Breast epithelium (tissue), 4 donors: Measurements from ENCODE around the gene RPS6KA3. TPM values are rescaled to one million over a fixed set of nuclear protein-coding genes. Genes with fewer than 3 reads are reported as not detected.
"Not testable (repeated sequence)": the region's sequence is repeated elsewhere in the genome, so short reads cannot be mapped to it uniquely, and the experiment has no call there.

ENCODE experiments used
- DNase-seq, 2 donors: peaks; one replicate each; pipeline ENCODE4 v3.0.0-alpha.2; 2019; ENCODE audit warnings: low spot score in 2 of 2
- H3K27ac ChIP-seq, 2 donors: fragments of 200-600 bp; sonication (generic) in 1 of 2; one replicate each; pipeline ENCODE4 v1.5.1; 2016 to 2019; ENCODE audit warnings: mild to moderate bottlenecking in 1 of 2
- H3K27me3 ChIP-seq, 2 donors: fragments of 200-600 bp; sonication (generic) in 1 of 2; one replicate each; pipeline versions ENCODE4 v1.5.1 to v1.6.0; 2017 to 2019; ENCODE audit warnings: control low read depth in 1 of 2, mild to moderate bottlenecking in 1 of 2
- H3K36me3 ChIP-seq: fragments of 200-600 bp; one replicate; pipeline ENCODE4 v1.5.1; 2019
- H3K4me1 ChIP-seq, 2 donors: fragments of 200-600 bp; sonication (generic); one replicate each; pipeline ENCODE4 v1.5.1; 2016 to 2019; ENCODE audit warnings: control low read depth in 1 of 2
- H3K4me3 ChIP-seq, 3 donors: fragments of 200-600 bp; sonication (generic); 1 replicate in 2 of 3; 2 replicates in 1 of 3; pipeline ENCODE4 v1.5.1; 2016 to 2019; ENCODE audit warnings: mild to moderate bottlenecking in 3 of 3, moderate library complexity in 2 of 3
- H3K9me3 ChIP-seq, 2 donors: fragments of 200-600 bp; sonication (generic) in 1 of 2; one replicate each; pipeline ENCODE4 v1.5.1; 2016 to 2019; ENCODE audit warnings: control low read depth in 1 of 2
- POLR2A ChIP-seq: fragments of 450-650 bp; IDR thresholded peaks from one replicate; pipeline ENCODE4 v1.6.1; 2016; ENCODE audit warnings: antibody characterized with exemption, mild to moderate bottlenecking, moderate library complexity
- POLR2AphosphoS5 ChIP-seq, 3 donors: sonication (generic); formaldehyde crosslinking; IDR thresholded peaks; one replicate each; pipeline ENCODE4 v1.6.1; 2017; ENCODE audit warnings: antibody characterized with exemption in 3 of 3
- intact Hi-C: fragments of 100-400 bp; cut with DNase I; formaldehyde crosslinking; loops from one replicate; pipeline ENCODE4 v1.15.1; 2023; ENCODE audit warnings: low total_unique reads
- total RNA-seq, 3 donors: library from RNA; depleted of rRNA; stranded (reverse); fragments of >200 nt; gene quantifications; one replicate each; pipeline ENCODE4 v1.1.0, GENCODE V29; 2016
- TF ChIP-seq, protein P1 (sequence below), 3 donors: fragments of 450-650 bp; IDR thresholded peaks; one replicate each; pipeline ENCODE4 v1.5.1; 2016 to 2017; ENCODE audit warnings: antibody characterized with exemption in 3 of 3, mild to moderate bottlenecking in 3 of 3, moderate library complexity in 3 of 3

RPS6KA3 gene
- total RNA-seq, 3 donors from 2014 or later, result 35.7 to 41.0 (median 37.0) TPM

DNA sequence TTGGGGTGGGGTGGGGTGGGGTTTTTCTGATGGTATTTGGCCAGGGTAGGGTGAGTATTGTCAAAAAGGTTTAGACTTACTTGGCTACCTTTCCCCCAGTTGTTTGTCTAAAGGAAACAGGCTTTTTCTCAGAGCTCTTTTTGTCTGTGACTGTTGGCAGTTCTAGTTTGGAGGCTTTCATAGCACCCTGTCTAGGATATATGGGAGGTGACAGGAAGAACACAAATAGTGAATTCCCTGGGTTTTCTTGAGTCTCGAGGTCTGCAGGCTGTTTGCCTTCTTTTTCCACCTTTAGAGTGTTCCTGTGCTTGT is 13.5 kb downstream of the RPS6KA3 start:
- H3K27me3 ChIP-seq, result no peaks in the 10 kb centered on the region
- no peaks in the 10 kb centered on the region for H3K4me1 ChIP-seq
- H3K36me3 ChIP-seq, result no peaks in the 10 kb centered on the region
- DNase-seq, result no peak
- no peak overlapping the region for H3K27ac ChIP-seq
- intact Hi-C loops, result no loop called here
- peaks cover 0 to 7% of the 10 kb centered on the region in 2 donors for H3K9me3 ChIP-seq
- TF ChIP-seq, protein P1, sequence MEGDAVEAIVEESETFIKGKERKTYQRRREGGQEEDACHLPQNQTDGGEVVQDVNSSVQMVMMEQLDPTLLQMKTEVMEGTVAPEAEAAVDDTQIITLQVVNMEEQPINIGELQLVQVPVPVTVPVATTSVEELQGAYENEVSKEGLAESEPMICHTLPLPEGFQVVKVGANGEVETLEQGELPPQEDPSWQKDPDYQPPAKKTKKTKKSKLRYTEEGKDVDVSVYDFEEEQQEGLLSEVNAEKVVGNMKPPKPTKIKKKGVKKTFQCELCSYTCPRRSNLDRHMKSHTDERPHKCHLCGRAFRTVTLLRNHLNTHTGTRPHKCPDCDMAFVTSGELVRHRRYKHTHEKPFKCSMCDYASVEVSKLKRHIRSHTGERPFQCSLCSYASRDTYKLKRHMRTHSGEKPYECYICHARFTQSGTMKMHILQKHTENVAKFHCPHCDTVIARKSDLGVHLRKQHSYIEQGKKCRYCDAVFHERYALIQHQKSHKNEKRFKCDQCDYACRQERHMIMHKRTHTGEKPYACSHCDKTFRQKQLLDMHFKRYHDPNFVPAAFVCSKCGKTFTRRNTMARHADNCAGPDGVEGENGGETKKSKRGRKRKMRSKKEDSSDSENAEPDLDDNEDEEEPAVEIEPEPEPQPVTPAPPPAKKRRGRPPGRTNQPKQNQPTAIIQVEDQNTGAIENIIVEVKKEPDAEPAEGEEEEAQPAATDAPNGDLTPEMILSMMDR (IDR thresholded peaks at IDR 0.05), result no peak
- TF ChIP-seq POLR2AphosphoS5 (IDR thresholded peaks at IDR 0.05) (no peak), POLR2A (no peak)
- H3K4me3 ChIP-seq, result no peak overlapping the region

DNA sequence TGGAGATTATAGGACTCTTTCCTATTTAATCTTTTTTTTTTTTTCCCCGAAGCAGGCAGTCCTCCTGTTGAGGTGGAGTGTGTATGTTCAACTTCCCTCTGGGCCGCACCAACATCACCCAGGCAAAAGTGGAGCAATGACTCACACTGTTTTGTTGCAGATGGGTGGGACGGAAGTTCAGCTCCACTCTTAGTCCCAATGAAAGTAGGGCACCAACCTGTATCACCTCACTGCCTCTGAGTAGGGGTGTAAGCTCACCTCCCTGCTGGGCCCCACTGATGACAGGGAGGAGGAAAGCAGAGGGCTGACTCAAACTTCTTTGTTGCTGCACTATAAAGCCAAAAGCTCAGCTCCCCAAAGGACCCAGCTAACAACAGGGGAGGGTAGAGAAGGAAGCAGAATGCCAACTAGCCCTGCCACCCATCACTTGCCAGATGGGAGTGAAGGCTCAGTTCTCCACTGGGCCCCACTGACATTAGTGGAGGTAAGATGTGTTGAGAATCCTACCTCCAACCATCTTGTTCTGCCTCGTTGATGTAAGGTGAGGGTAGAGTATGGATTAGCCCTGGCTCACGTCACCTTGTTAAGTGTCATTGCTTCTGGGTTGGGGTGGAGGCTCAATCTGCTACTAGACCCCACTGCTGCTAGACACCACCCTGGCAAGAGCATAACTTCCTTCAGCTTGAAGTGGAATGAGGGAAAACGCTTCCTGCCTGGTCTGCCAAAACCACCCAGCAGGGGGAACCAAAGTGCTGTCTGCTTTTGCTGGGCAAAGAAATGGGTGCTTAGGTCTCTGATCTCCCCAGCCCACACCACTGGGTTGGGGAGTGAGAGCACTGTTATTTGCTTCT is 14.1 kb downstream of the RPS6KA3 start:
- intact Hi-C loops, result no loop called here
- Histone ChIP-seq H3K9me3 (peaks cover 0 to 12% of the 10 kb centered on the region in 2 donors), H3K4me1 (no peaks in the 10 kb centered on the region), H3K27ac (no peak overlapping the region), H3K27me3 (no peaks in the 10 kb centered on the region), H3K4me3 (no peak overlapping the region), H3K36me3 (no peaks in the 10 kb centered on the region)
- TF ChIP-seq, protein P1 (IDR thresholded peaks at IDR 0.05), result peak in 1 of 3 donors; percentile 13
- no peak for TF ChIP-seq POLR2AphosphoS5 (IDR thresholded peaks at IDR 0.05)
- DNase-seq, result peak in 1 of 2 donors; percentile 49

DNA sequence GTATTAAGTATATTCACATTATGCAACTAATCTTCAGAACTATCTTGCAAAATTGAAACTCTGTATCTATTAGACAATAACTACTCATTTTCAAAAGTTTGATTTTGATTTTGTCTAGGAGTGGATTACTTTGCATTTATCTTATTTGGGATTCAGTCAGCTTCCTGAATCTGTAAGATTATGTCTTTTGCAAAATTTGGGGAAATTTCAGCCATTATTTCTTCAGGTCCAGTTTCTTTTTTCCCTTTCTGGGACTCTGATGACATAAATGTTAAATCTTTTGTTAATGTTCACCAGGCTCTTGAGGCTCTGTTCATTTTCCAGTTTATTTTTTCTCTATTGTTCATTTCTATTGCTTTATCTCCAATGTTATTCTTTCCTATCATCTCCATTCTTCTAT is 15.0 kb downstream of the RPS6KA3 start:
- H3K27me3 ChIP-seq, result no peaks in the 10 kb centered on the region
- H3K27ac ChIP-seq, result no peak overlapping the region
- H3K4me3 ChIP-seq, result no peak overlapping the region
- TF ChIP-seq POLR2AphosphoS5 (IDR thresholded peaks at IDR 0.05) (no peak), POLR2A (no peak)
- TF ChIP-seq, protein P1 (IDR thresholded peaks at IDR 0.05), result no peak
- intact Hi-C loops, result no loop called here
- no peaks in the 10 kb centered on the region for H3K4me1 ChIP-seq
- H3K9me3 ChIP-seq, result peaks cover 0 to 12% of the 10 kb centered on the region in 2 donors
- no peak for DNase-seq
- H3K36me3 ChIP-seq, result no peaks in the 10 kb centered on the region

DNA sequence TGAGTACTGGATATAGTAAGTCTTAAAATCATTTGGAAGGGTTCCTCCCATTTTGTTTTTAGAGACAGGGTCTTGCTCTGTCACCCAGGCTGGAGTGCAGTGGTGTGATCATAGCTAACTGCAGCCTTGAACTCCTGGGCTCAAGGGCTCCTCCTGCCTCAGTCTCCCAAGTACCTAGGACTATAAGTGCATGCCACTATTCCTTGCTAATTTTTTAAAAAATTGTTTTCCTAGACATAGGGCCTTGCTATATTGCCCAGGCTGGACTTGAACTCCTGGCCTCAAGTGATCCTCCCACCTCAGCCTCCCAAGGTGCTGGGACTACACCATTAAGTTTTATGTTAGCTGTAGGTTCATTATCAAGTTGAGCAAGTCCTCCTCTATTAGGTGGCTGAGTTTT is 16.6 kb downstream of the RPS6KA3 start:
- H3K36me3 ChIP-seq, DNase-seq, H3K4me1 ChIP-seq, intact Hi-C loops, H3K4me3 ChIP-seq, H3K27ac ChIP-seq, H3K27me3 ChIP-seq: not testable (repeated sequence)
- H3K9me3 ChIP-seq, result peaks cover 0 to 12% of the 10 kb centered on the region in 2 donors

DNA sequence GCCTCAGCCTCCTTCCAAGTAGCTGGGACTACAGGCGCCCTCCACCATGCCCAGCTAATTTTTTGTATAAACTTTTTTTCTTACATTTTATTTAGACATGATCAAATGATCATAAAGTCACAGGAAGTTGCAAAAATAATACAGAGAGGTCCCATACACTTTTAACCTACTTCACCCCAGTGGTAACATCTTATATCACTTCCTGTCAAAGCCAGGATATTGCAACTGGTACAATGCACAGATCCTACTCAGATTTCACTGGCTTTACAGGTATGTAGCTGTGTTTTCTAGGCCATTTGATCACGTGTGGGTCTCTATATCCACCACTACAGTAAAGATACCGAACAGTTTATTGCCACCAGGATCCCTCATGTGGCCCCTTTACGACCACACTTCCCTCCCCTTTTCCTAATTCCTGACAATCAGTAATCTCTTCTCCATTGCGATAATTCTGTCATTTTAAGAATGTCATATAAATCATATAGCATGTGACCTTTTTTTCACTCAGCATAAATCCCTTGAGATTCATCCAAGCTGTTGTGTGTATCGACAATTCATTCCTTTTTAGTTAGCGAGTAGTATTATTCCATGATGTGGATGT is 18.0 kb downstream of the RPS6KA3 start:
- Histone ChIP-seq H3K27me3 (peaks cover 0 to 4% of the 10 kb centered on the region in 2 donors), H3K4me3 (no peak overlapping the region), H3K4me1 (no peaks in the 10 kb centered on the region), H3K27ac (no peak overlapping the region), H3K36me3 (no peaks in the 10 kb centered on the region), H3K9me3 (peaks cover 0 to 12% of the 10 kb centered on the region in 2 donors)
- TF ChIP-seq POLR2AphosphoS5 (IDR thresholded peaks at IDR 0.05) (no peak), POLR2A (no peak)
- TF ChIP-seq, protein P1 (IDR thresholded peaks at IDR 0.05), result no peak
- DNase-seq, result no peak
- intact Hi-C loops, result no loop called here
